HG02571 (cell line): ENCODE results near the gene MYO15A.

Experiments used
- ATAC-seq: cut with Tn5 transposase; IDR thresholded peaks from one replicate; pipeline ENCODE4 v1.9.1; 2021; ENCODE audit warnings: mild to moderate bottlenecking, moderate library complexity; ENCODE audit not compliant: unreplicated experiment

MYO15A gene

DNA sequence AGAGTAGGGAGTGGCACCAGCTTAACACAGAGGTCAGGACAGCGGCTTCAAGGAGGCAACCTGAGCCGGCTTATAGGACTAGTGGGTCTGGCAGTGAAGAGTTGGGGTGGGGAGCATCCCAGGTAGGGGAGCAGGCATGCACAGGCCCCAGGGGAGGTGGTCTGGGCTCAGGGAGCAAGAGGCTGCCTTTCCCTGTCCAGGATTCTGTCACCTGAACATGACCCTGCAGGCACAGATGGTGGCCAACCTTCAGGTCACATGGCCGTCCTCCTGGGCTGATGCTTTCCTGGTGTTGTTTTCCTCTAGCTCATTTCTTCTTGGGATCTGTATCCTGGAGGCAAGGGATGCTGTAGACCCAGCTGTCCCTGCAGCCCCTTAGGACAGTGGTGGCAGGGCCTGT, 3.5 kb upstream of the MYO15A start:
- no peak for ATAC-seq

DNA sequence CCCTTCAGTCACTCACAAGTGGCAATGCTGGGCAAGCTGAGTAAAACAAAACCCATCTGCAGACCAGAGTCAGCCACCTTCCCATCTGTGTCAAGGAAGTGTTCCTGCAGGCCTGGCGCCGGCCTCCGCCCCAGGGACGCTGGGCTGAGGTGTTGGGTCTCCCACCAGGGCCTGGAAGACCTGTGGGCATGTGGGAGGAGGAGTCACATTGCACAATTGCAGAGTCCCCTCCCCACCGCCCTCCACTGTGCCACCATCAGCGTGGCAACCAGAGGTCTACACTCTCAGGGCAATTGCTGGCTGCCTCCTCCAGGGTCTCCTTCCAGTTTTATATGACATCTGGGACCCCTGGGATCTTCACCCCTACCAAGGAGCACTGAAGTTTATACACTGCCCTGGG, 3.0 kb upstream of the MYO15A start:
- ATAC-seq = no peak

DNA sequence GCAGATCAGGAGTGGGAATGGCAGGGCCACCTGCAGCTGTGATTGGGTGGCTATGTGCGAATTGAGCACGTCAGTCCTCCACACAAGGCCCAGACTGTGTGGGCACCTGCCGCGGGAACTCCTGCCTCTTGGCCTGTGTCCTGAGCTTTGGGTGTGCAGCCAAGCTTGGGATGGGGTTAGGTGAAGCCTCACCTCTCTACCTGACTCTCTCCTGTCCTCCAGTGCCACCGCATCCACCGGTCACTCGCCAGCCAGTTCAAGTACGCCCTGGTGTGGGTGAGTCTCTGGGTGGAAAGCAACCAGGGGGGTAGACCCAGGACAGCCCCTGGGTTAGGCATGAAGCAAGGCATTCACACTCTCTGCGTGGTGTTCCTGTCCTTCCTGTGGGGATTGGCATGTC, 2.3 kb upstream of the MYO15A start:
- no peak for ATAC-seq

DNA sequence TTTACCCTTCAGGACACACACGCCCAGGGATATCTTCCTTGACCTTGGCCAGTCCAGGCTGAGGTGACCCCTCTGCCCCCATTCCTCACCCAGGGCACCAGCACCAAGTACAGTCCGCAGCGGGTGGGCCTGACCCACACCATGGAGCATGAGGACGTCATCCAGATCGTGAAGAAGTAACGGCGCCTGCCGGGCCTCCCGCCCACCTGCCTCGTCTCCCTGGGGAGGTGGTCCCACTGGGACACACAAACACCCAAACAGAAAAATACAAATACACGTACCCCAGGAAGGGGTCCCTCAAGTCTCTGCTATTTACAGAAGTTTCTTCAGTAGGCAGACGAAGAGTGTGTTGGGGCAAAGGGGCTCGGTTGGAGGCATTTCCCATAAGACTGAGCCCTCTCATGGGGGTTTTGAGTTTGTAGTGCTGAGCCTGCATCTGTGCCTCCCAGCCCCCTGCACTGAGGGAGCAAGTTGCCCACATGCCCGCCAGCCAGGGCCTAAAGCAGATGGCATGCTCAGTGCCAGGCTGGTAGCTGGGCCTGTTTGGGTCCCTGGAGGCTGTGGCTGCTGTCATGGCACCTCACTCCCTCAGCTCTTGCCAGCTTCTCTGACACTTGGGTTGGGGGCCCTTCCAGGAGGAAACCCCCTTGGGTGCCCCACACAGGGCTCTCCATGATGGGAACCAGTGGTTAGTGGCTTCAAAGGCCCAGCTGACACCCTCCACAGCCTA, 1.3 kb upstream of the MYO15A start:
- no peak for ATAC-seq

DNA sequence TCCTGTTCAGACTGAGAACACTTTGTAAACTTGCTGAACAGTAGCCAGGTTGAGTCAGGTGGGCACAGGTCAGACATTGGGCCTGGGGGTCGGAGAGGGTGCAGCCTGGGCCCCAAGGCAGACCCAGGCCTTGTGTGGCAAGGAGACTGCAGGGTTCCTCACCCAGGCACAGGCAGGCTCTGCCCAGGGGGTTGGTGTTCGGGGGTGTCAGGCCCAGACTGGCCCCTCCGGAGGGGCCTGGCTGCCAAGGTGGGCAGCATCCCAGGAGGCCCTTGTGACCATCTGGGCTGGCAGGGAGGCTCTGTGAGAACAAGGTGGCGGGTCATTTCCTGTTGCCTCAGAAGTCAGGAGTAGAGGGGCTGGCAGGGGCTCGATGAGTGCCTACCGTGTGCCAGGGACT, 585 bp upstream of the MYO15A start:
- ATAC-seq = no peak

DNA sequence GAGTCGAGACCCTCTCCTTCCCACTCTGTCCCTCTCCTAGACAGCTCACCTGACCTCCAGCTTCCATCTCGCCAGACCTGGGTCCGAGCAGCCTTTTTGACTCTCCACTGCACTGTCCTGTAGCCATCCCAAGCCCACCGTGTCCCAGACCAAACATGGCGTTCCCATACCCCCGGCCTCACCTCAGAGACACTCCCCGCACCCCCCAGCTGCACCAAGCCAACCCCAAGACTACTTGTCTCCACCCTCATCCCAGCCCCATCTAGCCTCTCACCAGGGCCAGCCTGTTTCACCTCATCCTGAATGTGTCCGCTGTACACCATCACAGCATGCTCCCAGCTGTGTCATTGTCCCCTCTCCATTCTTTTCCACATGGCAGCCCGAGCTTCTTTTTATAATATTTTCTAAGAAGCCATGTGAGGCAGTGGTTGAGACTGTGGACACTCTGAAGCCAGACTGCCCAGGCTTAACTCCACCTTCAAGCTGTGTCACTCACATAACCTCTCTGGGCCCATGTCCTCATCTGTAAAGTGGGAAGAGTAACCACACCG, 1.5 kb downstream of the MYO15A start:
- ATAC-seq = no peak

DNA sequence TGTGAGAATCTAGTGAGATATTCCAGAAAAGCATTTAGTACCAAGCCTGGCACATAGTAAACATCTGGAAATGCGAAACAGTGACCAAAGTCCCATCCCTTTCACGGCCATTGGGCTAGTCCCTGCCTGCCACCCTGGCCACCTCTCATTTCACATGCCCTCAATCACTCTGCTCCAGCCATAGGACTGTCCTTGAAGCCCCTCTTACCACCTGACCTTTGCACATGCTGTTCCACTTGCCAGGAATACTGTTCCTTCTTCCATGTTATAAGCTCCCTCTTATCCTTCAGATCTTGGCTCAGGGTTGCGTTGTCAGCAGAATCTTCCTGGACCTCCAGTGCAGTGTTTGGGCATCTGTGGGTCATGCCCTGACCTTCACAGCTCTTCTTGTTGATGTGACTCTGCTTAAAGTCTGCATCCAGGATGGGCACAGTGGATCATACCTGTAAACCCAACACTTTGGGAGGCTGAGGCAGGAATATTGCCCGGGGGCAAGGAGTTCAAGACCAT, 2.1 kb downstream of the MYO15A start:
- ATAC-seq = no peak

DNA sequence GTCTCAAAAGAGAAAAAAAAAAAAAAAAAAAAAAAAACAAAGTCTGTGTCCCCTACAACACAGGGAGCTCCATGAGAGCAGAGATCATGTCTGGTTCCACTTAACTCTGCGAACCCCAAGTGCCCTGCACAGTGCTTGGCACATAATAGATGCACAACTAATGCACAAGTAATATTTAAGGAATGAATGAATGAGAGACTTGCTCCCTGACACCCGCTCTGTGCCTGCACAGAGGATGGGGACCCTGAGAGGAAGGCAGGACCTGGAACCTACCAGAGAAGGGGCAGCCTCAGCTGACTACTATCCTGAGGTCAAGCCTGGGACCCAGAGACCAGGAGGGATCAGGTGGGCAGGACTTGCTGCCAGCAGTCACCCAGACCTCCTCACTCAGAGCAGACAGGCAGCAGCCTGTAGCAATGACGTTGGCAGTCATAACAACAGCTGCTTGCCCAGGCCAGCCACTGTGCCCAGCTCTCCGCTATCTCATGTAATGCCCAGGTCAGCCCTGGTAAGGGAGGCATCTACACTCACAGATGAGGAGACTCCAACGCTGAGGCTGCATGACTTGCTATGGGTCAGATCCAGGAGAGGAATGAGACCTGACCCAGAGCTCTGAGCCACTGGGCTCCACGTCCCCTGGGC, 2.9 kb downstream of the MYO15A start:
- no peak for ATAC-seq

DNA sequence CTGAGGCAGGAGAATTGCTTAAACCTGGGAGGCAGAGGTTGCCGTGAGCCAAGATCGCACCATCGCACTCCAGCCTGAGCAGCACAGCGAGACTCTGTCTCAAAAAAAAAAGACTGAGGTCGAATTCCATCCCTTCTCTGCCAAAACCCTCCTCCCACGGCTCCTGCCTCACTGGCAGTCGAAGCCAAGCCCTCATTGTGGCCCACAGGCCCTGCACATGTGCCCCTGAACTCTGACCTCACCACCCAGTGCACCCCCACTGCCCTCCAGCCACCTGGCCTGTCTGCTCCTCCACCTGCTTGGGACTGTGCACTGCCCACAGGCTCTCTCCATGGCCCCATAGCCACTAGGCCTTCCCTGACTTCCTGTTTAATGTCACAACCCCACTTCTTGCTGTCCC, 7.0 kb downstream of the MYO15A start:
- ATAC-seq = no peak

DNA sequence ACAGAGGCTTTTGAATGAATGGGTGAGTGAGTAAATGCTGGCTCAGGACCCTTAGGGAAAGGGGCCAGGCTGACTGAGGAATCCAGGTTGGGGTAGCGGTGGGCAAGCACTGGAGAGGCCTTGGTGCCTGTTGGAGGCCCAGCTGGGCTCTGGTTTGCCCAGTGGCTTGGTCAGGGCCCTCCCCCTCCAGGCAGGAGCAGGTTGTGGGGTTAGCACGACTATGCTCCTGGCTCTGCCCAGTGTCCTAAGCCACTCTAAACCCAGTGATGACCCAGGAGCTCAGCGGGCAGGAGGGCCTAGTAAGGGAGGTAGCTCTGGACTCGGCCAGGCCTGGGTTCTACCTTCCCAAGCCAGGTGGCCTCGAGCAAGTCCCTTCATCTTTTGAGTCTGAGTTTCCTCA, 7.5 kb downstream of the MYO15A start:
- ATAC-seq = no peak

DNA sequence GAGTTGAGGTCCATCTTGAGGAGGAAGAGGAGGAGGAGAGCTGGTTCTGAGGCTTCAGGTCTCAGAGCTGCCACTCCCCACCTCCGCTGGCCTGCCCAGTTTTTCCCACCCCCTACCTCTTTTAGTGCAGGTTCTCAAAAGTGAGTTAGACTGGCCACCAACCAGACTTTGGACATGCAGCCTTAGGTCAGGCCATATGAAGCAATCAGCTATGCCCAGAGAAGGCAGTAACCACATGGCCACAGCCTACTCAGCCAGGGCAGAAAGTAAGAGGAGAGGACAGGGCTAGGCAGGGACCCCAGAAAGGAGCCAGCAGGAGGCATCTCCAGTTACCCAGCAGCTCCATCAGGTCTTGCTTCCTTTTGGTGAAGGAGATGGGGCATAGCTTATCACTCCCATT, 9.0 kb downstream of the MYO15A start:
- no peak for ATAC-seq

DNA sequence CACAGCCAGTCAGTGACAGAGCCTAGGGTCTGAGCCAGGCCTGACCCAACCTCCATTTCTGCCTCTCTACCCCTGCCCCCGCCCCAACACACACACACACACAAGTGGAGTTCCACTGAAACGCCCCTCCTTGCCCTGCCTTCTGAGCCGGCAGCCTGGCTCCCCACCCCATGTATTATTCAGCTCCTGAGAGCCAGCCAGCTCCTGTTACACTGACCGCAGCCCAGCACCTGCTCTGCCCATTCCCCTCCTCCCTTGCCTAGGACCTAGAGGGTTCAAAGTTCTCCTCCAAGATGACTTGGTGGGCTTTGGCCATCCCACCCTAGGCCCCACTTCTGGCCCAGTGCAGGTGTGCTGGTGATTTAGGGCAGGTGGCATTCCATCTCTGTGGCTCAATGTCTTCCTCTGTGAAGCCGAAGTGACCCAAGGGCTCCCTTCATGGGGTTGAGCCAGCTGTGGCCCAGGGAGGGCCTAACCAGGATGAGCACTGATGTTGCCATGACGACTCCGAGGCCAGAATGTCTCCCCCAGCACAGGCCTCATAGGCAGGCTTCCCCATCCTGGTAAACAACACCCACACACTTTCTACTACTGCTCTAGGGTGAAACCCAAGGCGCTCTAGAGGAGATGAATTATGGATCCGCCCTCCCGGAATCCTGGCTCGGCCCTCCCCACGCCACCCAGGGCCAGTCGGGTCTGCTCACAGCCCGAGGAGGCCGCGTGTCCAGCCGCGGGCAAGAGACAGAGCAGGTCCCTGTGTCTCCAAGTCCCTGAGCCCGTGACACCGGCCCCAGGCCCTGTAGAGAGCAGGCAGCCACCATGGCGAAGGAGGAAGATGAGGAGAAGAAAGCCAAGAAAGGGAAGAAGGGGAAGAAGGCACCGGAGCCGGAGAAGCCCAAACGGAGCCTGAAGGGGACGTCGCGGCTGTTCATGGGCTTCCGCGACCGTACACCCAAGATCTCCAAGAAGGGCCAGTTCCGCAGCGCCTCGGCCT, 9.7 kb downstream of the MYO15A start:
- no peak for ATAC-seq

DNA sequence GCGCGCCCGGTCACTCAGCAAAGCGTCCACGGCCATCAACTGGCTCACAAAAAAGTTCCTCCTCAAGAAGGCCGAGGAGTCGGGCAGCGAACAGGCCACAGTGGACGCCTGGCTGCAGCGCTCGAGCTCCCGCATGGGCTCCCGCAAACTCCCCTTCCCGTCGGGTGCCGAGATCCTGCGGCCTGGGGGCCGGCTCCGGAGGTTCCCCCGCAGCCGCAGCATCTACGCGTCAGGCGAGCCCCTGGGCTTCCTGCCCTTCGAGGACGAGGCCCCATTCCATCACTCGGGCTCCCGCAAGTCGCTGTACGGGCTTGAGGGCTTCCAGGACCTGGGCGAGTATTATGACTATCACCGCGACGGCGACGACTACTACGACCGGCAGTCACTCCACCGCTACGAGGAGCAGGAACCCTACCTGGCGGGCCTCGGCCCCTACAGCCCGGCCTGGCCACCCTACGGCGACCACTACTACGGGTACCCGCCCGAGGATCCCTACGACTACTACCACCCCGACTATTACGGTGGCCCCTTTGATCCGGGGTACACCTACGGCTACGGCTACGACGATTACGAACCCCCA, 10.7 kb downstream of the MYO15A start:
- no peak for ATAC-seq

DNA sequence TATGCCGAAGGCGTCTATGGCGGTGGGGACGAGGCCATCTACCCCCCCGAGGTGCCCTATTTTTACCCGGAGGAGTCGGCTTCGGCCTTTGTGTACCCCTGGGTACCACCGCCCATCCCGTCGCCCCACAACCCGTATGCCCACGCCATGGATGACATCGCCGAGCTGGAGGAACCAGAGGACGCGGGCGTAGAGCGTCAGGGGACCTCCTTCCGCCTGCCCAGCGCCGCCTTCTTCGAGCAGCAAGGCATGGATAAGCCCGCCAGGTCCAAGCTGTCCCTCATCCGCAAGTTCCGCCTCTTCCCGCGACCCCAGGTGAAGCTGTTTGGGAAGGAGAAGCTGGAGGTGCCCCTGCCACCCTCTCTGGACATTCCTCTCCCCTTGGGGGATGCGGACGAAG, 11.4 kb downstream of the MYO15A start:
- ATAC-seq = no peak

DNA sequence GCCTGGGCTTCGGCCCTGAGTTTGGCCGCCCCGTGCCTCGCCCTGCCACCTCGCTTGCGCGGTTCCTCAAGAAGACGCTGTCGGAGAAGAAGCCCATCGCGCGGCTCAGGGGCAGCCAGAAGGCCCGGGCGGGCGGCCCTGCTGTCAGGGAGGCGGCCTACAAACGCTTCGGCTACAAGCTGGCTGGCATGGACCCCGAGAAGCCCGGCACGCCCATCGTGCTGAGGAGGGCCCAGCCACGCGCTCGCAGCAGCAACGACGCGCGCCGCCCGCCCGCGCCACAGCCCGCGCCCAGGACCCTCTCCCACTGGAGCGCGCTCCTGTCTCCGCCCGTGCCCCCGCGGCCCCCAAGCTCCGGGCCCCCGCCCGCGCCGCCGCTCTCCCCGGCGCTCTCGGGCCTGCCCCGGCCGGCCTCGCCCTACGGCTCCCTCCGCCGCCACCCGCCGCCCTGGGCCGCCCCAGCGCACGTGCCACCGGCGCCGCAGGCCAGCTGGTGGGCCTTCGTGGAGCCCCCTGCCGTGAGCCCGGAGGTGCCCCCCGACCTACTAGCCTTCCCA, 12.0 kb downstream of the MYO15A start:
- no peak for ATAC-seq

DNA sequence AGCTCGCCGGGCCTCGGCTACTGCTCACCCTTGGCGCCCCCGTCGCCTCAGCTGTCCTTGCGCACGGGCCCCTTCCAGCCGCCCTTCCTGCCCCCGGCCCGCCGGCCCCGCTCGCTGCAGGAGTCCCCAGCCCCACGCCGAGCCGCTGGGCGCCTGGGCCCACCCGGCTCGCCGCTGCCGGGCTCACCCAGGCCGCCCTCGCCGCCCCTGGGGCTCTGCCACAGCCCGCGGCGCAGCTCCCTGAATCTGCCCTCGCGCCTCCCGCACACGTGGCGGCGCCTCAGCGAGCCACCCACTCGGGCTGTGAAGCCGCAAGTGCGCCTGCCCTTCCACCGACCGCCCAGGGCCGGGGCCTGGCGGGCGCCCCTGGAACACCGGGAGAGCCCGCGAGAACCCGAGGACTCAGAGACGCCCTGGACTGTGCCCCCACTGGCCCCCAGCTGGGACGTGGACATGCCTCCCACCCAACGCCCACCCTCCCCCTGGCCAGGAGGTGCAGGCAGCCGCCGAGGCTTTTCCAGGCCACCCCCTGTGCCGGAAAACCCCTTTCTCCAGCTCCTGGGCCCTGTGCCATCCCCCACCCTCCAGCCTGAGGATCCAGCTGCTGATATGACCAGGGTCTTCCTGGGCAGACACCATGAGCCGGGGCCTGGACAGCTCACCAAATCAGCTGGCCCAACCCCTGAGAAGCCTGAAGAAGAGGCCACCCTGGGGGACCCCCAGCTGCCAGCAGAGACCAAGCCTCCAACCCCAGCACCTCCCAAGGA, 12.8 kb downstream of the MYO15A start:
- no peak for ATAC-seq

DNA sequence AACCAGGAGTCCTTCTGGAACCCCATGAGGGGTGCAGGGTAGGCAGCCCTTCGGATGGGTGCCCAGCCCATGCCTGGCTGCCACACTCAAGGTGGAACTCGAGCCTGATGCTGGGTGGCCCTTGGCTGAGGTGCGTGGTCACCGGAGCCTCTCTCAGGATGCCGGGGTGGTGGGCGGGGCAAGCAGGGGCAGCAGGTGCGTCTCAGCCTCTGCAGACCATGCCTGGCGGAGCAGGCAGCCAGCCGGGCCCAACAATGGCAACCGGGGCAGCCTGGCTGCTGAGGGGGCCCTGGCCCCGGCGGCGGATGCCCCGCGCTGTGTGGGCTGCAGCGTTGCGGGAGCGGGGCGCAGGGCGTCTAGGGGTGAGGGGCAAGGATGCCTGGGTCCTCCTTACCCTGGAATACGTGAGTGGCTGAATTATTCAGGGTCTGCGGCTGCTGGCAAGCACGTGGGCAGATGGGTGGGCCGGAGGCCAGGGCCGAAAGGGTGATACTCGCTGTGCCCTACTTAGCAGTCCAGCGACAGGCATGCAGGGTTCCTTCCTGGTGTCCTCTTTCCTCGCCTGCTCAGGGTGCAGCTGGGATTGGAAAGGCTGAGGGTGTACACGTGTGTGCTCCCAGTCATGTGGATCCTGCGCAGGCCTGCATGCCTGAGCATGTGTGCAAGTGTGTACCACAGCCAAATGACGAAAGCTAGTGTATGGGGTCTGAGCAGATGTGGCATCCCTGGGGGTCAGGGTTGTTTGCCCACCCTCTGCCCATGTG, 14.6 kb downstream of the MYO15A start:
- no peak for ATAC-seq

DNA sequence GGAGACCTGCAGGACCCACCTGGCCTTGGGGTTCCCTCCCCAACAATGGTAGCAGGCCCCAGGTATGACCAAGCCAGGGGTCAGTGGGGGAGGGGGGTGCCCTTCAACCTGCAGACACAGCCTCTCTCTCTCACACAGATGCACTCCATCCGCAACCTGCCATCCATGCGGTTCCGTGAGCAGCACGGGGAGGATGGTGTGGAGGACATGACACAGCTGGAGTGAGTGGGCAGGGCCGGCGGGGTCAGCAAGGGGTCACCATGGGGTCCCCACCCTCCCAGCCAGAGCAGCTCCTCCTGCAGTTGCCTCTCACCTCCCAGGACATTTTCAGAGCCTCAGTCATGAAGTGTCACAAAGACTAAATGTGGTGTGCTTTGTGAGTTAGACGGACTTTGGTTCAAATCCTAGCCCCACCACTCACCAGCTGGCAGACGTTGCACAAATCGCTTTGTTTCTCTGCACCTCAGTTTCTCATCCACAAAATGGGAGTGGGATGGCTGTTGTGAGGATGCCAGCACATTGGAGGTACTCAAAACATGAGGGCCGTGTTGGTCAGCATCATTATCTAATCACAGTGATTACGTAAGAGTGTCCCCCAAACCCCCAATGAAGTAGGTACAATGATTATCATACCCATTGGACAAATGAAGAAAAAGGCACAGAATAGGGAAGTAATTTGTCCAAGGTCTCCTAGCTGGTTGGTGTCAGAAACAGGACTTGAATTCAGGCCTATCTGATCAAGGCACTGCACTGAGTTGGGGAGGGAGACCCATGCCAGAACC, 16.0 kb downstream of the MYO15A start:
- ATAC-seq = no peak
